Stimulated activated naive CD8-positive, alpha-beta T cell treated with anti-CD3 and anti-CD28 coated beads, Interleukin-15, amount 100 ng/mL, for 72 hours (primary cell): ENCODE data around the gene TFAP2D.
A peak's percentile ranks its signal among the peaks of the same experiment; 100 is the strongest.

Source experiments
- ATAC-seq: fragments of 150-1000 bp; cut with Tn5 transposase; 2 replicates; pipeline ENCODE4 v1.10.0; 2021; ENCODE audit warnings: mild to moderate bottlenecking, moderate library complexity
- DNase-seq, 2 donors: peaks; one replicate each; pipeline ENCODE4 v3.0.0; 2021 to 2022
- H3K27ac Mint-ChIP-seq, 2 donors: one replicate each; pipeline ENCODE4 v1.8.0; 2022; ENCODE audit warnings: mild to moderate bottlenecking in 2 of 2, mixed read lengths in 2 of 2, moderate library complexity in 2 of 2
- H3K27me3 Mint-ChIP-seq: one replicate; pipeline ENCODE4 v1.8.0; 2022; ENCODE audit warnings: mixed read lengths
- H3K4me1 Mint-ChIP-seq: one replicate; pipeline ENCODE4 v1.8.0; 2022; ENCODE audit warnings: mild to moderate bottlenecking, mixed read lengths
- H3K4me3 Mint-ChIP-seq, 2 donors: one replicate each; pipeline ENCODE4 v1.8.0; 2022; ENCODE audit warnings: mild to moderate bottlenecking in 2 of 2, mixed read lengths in 2 of 2, moderate library complexity in 1 of 2
- H3K9me3 Mint-ChIP-seq, 2 donors: one replicate each; pipeline ENCODE4 v1.8.0; 2022; ENCODE audit warnings: mixed read lengths in 2 of 2

Gene TFAP2D

DNA sequence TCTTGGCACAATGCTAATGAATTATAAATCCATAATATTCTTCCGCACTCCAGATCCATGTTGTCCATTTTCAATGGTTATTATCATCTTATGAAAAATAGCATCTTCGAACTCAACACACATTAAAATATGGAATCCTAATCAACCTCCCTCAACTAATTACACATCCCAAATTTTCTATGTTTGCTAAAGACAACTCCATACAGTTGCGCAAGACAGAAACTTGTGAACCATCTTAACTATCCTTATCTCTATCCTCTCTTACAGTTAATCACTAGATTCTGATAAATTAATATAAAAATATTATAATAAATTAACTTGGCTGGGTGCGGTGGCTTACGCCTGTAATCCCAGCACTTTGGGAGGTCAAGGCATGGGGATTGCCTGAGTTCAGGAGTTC, 67.1 kb downstream of the TFAP2D start:
- Mint-ChIP-seq H3K4me1 (no peaks in the 10 kb centered on the region), H3K9me3 (no peaks in the 10 kb centered on the region), H3K27ac (no peak overlapping the region), H3K27me3 (no peaks in the 10 kb centered on the region), H3K4me3 (no peak overlapping the region)
- no peak for ATAC-seq
- DNase-seq: no peak

- Mint-ChIP-seq H3K4me3 (no peak overlapping the region), H3K4me1 (no peaks in the 10 kb centered on the region), H3K9me3 (no peaks in the 10 kb centered on the region), H3K27me3 (peaks cover 9% of the 10 kb centered on the region), H3K27ac (no peak overlapping the region)
- DNase-seq: no peak
- no peak for ATAC-seq
Measured at GRCh38 chr6:50785921-50786320, 72.6 kb downstream of the TFAP2D start.

- Mint-ChIP-seq H3K4me1 (no peaks in the 10 kb centered on the region), H3K4me3 (no peak overlapping the region), H3K9me3 (peaks cover 0 to 4% of the 10 kb centered on the region in 2 donors), H3K27me3 (peaks cover 18% of the 10 kb centered on the region), H3K27ac (no peak overlapping the region)
- ATAC-seq (no peak), DNase-seq (no peak)
Measured at GRCh38 chr6:50791900-50792508, 78.7 kb downstream of the TFAP2D start.

GRCh38 chr6:50792771-50793170, 79.4 kb downstream of the TFAP2D start:
- Mint-ChIP-seq H3K4me3 (no peak overlapping the region), H3K4me1 (no peaks in the 10 kb centered on the region), H3K9me3 (peaks cover 0 to 4% of the 10 kb centered on the region in 2 donors), H3K27me3 (peaks cover 12% of the 10 kb centered on the region), H3K27ac (peak overlapping the region in 1 of 2 donors; percentile 46)
- DNase-seq (no peak), ATAC-seq (no peak)

DNA sequence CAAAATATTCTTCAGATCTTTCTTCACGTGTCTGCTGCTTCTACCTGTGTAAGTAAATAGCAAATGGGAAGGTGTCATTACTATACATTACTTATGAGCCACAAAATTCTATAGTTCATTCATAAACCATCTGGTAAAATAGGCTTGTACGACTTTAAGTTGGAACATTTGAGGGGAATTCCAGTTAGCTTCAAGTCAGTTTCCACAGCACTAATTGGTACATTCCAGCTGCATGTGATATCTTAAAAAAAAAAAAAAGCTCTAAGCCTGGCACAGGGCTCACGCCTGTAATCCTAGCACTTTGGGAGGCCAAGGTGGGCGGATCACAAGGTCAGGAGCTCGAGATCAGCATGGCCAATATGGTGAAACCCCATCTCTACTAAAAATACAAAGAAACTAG, 82.2 kb downstream of the TFAP2D start:
- H3K4me3 Mint-ChIP-seq: no peak overlapping the region
- no peaks in the 10 kb centered on the region for H3K4me1 Mint-ChIP-seq
- DNase-seq (no peak), ATAC-seq (no peak)
- no peak overlapping the region for H3K27ac Mint-ChIP-seq
- peaks cover 0 to 4% of the 10 kb centered on the region in 2 donors for H3K9me3 Mint-ChIP-seq
- H3K27me3 Mint-ChIP-seq: peaks cover 9% of the 10 kb centered on the region

DNA sequence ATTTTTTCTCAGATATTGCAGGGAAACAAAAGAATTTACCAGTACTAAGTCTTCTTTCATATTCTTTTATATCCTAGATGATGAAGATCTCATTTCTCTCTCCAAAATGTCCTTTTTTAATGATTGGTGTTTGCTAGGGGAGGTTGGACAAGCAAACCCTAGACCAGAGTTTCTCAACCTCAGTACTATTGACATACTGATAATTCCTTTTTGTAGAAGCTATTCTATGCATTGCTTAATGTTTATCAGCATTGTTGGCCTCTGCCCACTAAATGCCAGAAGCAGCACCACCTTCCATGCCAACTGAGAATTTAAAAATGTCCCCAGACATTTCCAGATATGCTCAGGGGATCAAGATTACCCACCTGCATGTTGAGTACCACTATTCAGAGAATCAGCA, 91.0 kb downstream of the TFAP2D start:
- no peaks in the 10 kb centered on the region for H3K27me3 Mint-ChIP-seq
- H3K27ac Mint-ChIP-seq: no peak overlapping the region
- H3K4me1 Mint-ChIP-seq: no peaks in the 10 kb centered on the region
- H3K9me3 Mint-ChIP-seq: no peaks in the 10 kb centered on the region
- ATAC-seq (no peak), DNase-seq (no peak)
- no peak overlapping the region for H3K4me3 Mint-ChIP-seq

- Mint-ChIP-seq H3K4me3 (no peak overlapping the region), H3K27ac (no peak overlapping the region), H3K4me1 (no peaks in the 10 kb centered on the region), H3K27me3 (no peaks in the 10 kb centered on the region), H3K9me3 (no peaks in the 10 kb centered on the region)
- ATAC-seq (no peak), DNase-seq (no peak)
Measured at GRCh38 chr6:50807035-50807434, 93.7 kb downstream of the TFAP2D start.

GRCh38 chr6:50815436-50816114, 102.2 kb downstream of the TFAP2D start:
- DNase-seq (no peak), ATAC-seq (no peak)
- H3K4me1 Mint-ChIP-seq: peaks cover 19% of the 10 kb centered on the region
- H3K4me3 Mint-ChIP-seq: peak overlapping the region; percentile 77 to 83
- no peak overlapping the region for H3K27ac Mint-ChIP-seq
- peaks cover 56% of the 10 kb centered on the region for H3K27me3 Mint-ChIP-seq
- no peaks in the 10 kb centered on the region for H3K9me3 Mint-ChIP-seq

- no peaks in the 10 kb centered on the region for H3K9me3 Mint-ChIP-seq
- H3K4me3 Mint-ChIP-seq: peak overlapping the region; percentile 77 to 83
- H3K4me1 Mint-ChIP-seq: peaks cover 20% of the 10 kb centered on the region
- H3K27me3 Mint-ChIP-seq: peaks cover 63% of the 10 kb centered on the region
- H3K27ac Mint-ChIP-seq: no peak overlapping the region
- ATAC-seq: no peak
- DNase-seq: peak; percentile 46 to 56
Measured at GRCh38 chr6:50816115-50816675, 102.9 kb downstream of the TFAP2D start.

DNA sequence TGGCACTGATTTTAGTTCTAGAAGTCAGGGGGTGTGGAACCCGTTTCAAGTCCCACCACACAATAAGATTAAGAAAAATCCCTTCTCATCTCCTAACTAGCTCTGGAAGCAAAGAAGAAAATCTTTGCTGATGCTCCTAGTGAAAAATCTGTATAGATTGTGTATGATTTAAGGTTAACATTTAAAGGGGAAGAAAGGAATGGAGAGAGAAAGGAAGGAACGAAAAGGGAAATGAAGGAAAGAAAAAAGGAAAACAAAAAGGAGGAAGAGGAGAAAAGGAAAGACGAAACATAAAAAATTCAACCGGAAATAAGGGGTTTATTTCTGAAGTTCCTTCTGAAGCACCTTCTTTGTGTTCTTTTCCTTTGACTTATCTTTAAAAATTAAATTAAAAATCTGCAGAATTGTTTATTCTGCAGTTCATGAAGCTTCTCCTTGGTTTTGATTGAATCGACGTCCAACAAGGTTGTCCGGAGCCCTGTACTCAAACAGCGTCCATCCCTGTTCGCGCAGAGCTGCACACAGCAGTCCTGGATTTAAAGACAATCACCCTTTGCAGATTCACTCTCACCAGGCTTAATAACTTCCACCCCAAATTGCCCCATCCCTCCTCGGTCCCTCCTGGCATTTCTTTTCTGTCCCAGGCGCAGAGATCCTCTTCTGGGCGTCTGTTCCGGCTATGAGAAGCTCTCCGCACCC, 103.8 kb downstream of the TFAP2D start:
- Mint-ChIP-seq H3K27me3 (peaks cover 72% of the 10 kb centered on the region), H3K9me3 (no peaks in the 10 kb centered on the region), H3K4me3 (no peak overlapping the region), H3K27ac (no peak overlapping the region), H3K4me1 (peaks cover 20% of the 10 kb centered on the region)
- ATAC-seq (no peak), DNase-seq (no peak)

- Mint-ChIP-seq H3K4me1 (peaks cover 20% of the 10 kb centered on the region), H3K27me3 (peaks cover 77% of the 10 kb centered on the region), H3K9me3 (no peaks in the 10 kb centered on the region), H3K4me3 (no peak overlapping the region), H3K27ac (no peak overlapping the region)
- no peak for ATAC-seq
- DNase-seq: no peak
Measured at GRCh38 chr6:50817646-50817950, 104.3 kb downstream of the TFAP2D start.

DNA sequence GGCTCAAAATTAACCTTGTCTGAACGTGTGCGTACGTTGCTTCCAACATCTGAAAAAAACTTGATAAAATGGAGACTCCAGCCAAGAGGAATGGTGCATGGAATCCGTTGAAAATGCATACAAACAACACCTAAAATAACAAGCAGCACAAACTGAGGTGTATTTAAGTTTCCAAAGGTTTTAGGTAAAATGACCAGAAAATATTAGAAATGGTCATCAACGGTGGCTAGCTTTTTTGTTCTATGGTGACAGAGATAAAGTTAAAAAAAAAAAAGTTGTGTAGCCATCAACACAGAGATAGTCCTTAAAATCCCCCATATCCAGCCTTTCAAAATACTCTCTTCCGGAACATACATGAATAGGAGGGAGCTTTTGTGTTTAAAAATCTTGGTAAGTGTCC, 104.7 kb downstream of the TFAP2D start:
- peaks cover 20% of the 10 kb centered on the region for H3K4me1 Mint-ChIP-seq
- no peak overlapping the region for H3K4me3 Mint-ChIP-seq
- peaks cover 81% of the 10 kb centered on the region for H3K27me3 Mint-ChIP-seq
- DNase-seq: no peak
- no peak for ATAC-seq
- no peak overlapping the region for H3K27ac Mint-ChIP-seq
- H3K9me3 Mint-ChIP-seq: no peaks in the 10 kb centered on the region

GRCh38 chr6:50818673-50819072, 105.3 kb downstream of the TFAP2D start, which contains the start of gene TFAP2B:
TFAP2B (plus strand) TSS chr6:50818871; CDS start chr6:50818892, 21 bp downstream.
- peaks cover 83% of the 10 kb centered on the region for H3K27me3 Mint-ChIP-seq
- H3K27ac Mint-ChIP-seq: no peak within 1 kb of the TSS
- ATAC-seq (no peak), DNase-seq (no peak)
- H3K4me1 Mint-ChIP-seq: peaks cover 20% of the 10 kb centered on the region
- no peaks in the 10 kb centered on the region for H3K9me3 Mint-ChIP-seq
- peak within 1 kb of the TSS; percentile 54 to 56 for H3K4me3 Mint-ChIP-seq

DNA sequence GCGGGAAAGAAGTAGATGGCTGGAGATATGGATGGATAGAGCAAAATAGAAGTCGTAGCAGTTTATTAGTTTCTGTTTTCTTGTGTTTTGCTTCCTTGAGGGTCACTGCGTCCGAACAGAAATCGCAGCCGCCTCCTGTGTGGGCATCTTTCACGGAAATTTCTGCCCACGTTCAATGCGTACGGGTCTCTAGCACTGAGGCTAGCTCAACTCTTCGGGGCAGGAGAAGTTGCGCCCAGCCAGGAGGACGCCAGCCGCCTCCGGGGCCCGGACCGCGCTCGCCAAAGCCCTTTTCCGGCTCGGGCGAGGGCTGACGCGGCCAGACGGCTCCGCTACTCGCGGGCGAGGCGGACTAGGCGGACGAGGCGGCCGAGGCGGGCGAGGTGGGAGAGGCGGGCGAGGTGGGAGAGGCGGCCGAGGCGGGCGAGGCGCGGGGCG, 106.2 kb downstream of the TFAP2D start:
- peaks cover 83% of the 10 kb centered on the region for H3K27me3 Mint-ChIP-seq
- H3K27ac Mint-ChIP-seq: no peak overlapping the region
- no peaks in the 10 kb centered on the region for H3K9me3 Mint-ChIP-seq
- ATAC-seq (no peak), DNase-seq (no peak)
- H3K4me1 Mint-ChIP-seq: peaks cover 20% of the 10 kb centered on the region
- H3K4me3 Mint-ChIP-seq: peak overlapping the region; percentile 54 to 56

GRCh38 chr6:50819904-50820868, 106.9 kb downstream of the TFAP2D start:
- Mint-ChIP-seq H3K4me3 (peak overlapping the region; percentile 54 to 56), H3K27ac (no peak overlapping the region)
- ATAC-seq: no peak

More at GRCh38 chr6:50819904-50820868, 106.9 kb downstream of the TFAP2D start:
- no peak for DNase-seq
- H3K4me1 Mint-ChIP-seq: peaks cover 20% of the 10 kb centered on the region
- H3K27me3 Mint-ChIP-seq: peaks cover 83% of the 10 kb centered on the region
- no peaks in the 10 kb centered on the region for H3K9me3 Mint-ChIP-seq
